ENCODE measurements around the gene CIAO1.
A peak's percentile ranks its signal among the peaks of the same experiment; 100 is the strongest.
"Not testable (repeated sequence)": the region's sequence is repeated elsewhere in the genome, so short reads cannot be mapped to it uniquely, and the experiment has no call there.

The CIAO1 gene

GRCh38 chr2:96287273-96287856 lies 21.3 kb downstream of the CIAO1 start:
- DNase-seq: no peak

DNA sequence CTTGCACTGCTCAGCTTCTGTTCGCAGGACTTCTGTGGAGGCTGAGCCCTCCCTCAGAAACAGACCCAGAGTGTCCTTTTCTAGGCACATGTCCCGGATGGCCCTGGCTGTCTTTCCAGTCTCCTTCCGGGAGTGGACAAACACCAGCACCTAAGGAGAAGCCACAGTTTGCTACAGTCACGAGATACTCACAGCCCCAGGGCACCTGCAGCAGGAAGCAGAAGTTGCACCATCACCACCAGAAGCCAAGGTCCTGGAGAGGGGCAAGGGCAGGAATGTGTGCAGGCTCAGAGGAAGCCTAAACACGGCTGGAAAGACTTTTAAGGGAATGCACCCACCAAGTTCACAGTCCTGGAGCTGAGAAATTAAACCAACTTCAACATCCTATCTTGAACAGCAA lies 25.7 kb downstream of the CIAO1 start:
- DNase-seq: no peak

DNA sequence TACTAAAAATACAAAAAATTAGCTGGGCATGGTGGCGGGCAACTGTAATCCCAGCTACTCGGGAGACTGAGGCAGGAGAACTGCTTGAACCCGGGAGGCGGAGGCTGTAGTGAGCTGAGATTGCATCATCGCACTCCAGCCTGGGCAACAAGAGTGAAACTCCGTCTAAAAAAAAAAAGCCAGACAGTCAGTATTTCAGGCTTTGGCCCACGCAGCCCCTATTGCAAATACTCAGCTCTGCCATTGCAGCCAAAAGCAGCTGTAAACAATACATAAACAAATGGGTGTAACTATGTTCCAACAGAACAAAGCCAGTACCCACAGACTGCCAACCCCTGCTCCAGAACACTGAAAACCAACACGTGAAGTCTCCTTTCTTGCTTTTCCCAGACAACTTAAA lies 28.2 kb downstream of the CIAO1 start:
- DNase-seq: not testable (repeated sequence)

DNA sequence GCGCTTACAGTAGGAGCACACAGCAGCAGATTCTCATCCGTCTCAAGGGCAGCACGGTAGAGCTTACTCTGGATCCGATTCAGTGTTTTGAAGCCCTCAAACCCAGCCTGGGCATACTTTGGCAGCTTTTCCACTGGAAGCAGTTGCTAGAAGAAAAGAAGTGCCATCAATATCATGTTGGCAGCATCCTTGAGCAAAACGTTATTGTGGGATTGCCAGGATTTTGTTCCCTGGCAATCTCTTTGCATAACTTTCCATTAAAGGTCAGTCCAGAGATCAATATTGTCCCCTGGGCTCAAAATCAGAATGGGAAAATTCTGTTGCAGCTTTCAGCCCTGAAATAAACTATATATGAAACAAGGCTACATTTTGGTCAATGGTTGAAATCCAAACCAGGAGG lies 30.9 kb downstream of the CIAO1 start:
- no peak for DNase-seq

GRCh38 chr2:96301865-96302264 lies 35.8 kb downstream of the CIAO1 start:
- no peak for DNase-seq

DNA sequence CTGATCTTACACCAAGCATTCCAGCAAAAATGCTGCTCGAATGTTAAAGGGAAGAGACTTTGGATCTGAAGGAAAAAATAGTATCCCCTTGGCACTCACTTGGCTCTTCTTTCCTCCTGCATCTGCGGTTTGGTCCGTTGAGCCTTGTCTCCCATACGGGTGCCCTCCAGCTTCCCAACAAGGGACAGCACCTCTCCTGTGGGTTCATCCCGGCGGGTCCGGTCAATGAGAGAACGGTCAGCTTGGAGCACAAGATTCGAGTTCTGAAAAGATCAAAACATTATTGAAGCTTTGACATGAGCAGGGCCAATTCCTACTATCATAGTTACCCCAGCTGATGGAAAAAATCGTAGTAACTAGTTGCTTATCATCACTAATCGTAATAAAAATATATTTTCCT lies 38.6 kb downstream of the CIAO1 start:
- DNase-seq: no peak

DNA sequence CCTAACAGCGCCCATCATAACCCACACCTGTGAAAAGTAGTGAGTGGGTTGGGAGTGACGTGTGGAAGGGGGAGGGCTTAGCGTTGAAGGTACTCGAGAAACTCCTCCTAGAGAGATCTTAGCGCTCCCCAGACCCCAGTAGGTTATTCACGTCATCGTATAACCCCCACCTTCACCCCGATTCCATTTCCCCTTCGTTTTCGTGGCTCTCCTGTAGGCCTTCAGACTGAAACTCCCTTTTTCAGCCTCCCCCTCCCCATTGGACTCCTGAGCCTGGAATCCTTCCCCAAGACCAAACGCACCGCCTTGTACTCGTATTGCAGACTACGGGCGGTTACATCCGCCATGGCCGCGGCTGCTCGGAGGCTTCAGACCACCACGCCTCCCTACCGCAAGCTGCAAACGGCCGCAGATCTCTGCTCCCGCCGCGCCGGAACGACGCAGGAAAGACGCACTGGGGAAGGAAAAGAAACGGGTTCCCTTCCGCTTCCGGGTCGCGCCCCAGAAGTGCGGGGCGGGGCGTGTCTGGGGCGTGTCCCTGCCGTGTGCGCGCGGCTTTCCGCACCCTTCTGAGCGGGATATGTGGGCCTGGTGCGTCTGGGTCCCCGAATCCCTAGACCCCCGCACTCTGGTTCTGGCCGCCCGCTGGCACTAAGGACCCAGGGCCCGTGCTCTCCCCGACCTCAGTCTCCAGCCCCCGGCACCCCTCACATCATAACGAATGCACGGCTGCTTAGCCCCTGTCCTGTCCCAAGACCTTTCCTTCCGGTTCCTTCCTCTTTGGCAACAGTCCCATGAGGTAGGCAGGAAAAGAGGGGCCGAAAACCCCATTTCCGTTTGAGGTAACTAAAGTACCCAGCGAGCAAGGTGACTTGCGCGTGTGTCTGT lies 39.3 kb downstream of the CIAO1 start, which contains the start of gene SNRNP200:
Gene SNRNP200 (minus strand): TSS at position 456 of the 888 bp plus-strand sequence. CDS start 109 bp downstream, at position 347.
- DNase-seq: peak; percentile 84

- DNase-seq: no peak
Measured at GRCh38 chr2:96305979-96306308, 39.9 kb downstream of the CIAO1 start.

DNA sequence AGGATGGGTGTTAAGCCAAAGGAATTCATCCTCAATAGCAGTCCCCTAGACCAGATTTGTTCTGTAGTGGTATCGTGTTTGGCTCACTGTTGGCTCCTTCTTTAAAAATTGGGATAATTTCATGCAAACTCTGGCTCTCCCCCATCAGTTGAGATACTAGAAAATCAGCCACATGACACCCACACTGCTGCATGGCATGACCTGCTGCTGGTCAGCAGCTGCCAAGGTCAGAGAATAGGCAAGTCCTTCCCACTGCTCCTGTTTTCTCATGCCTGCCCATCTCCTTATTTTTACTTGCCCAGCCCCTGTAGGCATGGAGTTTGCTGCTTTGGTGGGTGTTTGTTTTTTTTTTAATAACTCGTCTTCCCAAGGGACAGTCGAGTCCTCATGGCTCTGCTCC lies 40.3 kb downstream of the CIAO1 start:
- DNase-seq: no peak

- DNase-seq: no peak
Measured at GRCh38 chr2:96308248-96308647, 42.2 kb downstream of the CIAO1 start.

DNA sequence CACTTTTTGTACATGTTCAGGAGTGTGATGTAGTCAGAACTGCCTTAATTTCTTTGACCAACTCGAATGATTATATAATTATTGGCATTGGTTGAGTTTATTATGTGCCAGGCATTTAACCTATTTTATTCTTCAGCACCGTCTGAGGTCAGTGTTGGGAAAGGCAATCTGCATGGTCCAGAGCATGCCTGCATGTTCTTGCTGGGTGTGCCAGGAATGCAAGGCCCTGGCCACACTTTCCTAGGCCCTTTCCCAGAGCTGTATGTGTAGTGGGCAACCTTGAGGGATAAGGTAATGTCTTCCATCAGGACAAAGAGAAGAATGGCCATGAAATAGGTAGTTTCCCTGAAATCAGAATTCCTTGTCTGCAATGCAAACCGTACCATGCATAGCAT lies 49.0 kb downstream of the CIAO1 start:
- DNase-seq: no peak

GRCh38 chr2:96315400-96316071 lies 49.5 kb downstream of the CIAO1 start:
- DNase-seq: no peak

- no peak for DNase-seq
Measured at GRCh38 chr2:96316999-96317398, 51.0 kb downstream of the CIAO1 start.

DNA sequence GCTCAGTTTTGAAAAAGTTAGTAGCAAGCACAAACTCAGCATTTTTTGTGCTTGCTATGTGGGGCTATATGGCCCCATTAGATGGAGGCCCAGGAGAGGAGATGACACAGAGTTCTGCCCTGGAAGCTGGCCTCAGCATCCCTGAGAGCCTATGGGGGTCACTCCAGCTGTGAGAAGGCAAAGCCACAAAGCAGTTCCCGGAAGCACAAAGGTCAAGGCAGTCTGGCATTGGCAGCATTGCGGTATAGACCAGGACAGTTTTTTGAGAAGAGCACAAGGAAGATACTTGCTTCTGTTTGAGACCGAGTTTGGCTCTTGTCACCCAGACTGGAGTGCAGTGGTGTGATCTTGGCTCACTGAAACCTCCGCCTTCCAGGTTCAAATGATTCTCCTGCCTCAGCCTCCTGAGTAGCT lies 51.6 kb downstream of the CIAO1 start:
- no peak for DNase-seq

DNA sequence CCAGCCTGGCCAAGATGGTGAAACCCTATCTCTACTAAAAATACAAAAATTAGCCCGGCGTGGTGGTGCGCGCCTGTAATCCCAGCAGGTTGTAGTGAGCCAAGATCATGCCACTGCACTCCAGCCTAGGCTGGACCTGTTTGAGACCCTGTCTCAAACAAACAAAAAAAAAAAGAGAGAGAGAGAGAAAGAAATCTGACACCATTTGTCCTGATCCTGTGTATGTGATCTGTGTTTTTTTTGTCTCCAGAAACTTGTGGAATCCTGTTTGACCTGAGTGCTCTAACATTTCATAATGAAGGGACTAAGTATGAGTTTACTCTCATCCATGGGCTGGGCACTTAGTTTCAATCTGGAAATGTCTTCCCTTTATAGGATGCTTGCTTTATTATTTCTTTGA lies 52.7 kb downstream of the CIAO1 start:
- no peak for DNase-seq

DNA sequence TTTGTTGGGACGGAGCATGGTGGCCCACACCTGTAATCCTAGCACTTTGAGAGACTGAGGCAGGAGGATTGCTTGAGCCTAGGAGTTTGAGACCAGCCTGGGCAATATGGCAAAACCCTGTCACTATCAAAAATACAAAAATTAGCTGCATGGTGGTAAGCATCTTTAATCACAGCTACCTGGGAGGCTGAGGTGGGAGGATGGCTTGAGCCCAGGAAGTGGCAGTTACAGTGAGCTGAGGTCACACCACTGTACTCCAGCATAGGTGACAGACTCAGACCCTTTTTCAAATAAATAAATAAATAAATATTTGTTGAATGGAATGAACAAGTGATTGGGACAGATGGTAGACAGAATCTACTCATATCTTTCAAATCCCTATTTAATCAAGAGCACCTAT lies 53.4 kb downstream of the CIAO1 start:
- DNase-seq: no peak

GRCh38 chr2:96320326-96320725 lies 54.3 kb downstream of the CIAO1 start:
- no peak for DNase-seq

- peak; percentile 69 for DNase-seq
Measured at GRCh38 chr2:96320728-96321622, 55.0 kb downstream of the CIAO1 start.

Measured in NCI-H146 (cell line).